ENCODE data around the gene RARG. TPM values are rescaled to one million over a fixed set of nuclear protein-coding genes. Genes with fewer than 3 reads are reported as not detected.

RARG gene
- total RNA-seq, 1 experiment from 2014 or later: 5.6 TPM

GRCh38 chr12:53252349-53252916 is 20.4 kb upstream of the RARG start:
- in situ Hi-C loops (cut with HindIII; ENCODE audit: low pct_unique_long_range_greater_than_20kb, low sequenced_read_pairs): no loop called here
- no peak for DNase-seq (ENCODE audit: low read depth, low spot score)

GRCh38 chr12:53251477-53252348 is 19.7 kb upstream of the RARG start:
- in situ Hi-C loops (cut with HindIII; ENCODE audit: low pct_unique_long_range_greater_than_20kb, low sequenced_read_pairs): no loop called here
- DNase-seq (ENCODE audit: low read depth, low spot score): peak; percentile 83

- DNase-seq (ENCODE audit: low read depth, low spot score): no peak
- in situ Hi-C loops (cut with HindIII; ENCODE audit: low pct_unique_long_range_greater_than_20kb, low sequenced_read_pairs): no loop called here
These were observed 13.3 kb upstream of the RARG start for GRCh38 chr12:53245286-53245685.

- no peak for DNase-seq (ENCODE audit: low read depth, low spot score)
- in situ Hi-C loops (cut with HindIII; ENCODE audit: low pct_unique_long_range_greater_than_20kb, low sequenced_read_pairs): no loop called here
These were observed 12.3 kb upstream of the RARG start for GRCh38 chr12:53244337-53244736.

GRCh38 chr12:53241623-53242412 is 9.8 kb upstream of the RARG start:
- in situ Hi-C loops (cut with HindIII; ENCODE audit: low pct_unique_long_range_greater_than_20kb, low sequenced_read_pairs): no loop called here
- no peak for DNase-seq (ENCODE audit: low read depth, low spot score)

- no peak for DNase-seq (ENCODE audit: low read depth, low spot score)
- in situ Hi-C loops (cut with HindIII; ENCODE audit: low pct_unique_long_range_greater_than_20kb, low sequenced_read_pairs): no loop called here
These were observed 7.7 kb upstream of the RARG start for GRCh38 chr12:53239643-53240258.

- in situ Hi-C loops (cut with HindIII; ENCODE audit: low pct_unique_long_range_greater_than_20kb, low sequenced_read_pairs): no loop called here
These were observed 4.6 kb upstream of the RARG start for GRCh38 chr12:53236443-53237111.

GRCh38 chr12:53235742-53236442 is 3.9 kb upstream of the RARG start:
- no peak for DNase-seq (ENCODE audit: low read depth, low spot score)
- in situ Hi-C loops (cut with HindIII; ENCODE audit: low pct_unique_long_range_greater_than_20kb, low sequenced_read_pairs): no loop called here

More at GRCh38 chr12:53236443-53237111, 4.6 kb upstream of the RARG start:
- DNase-seq (ENCODE audit: low read depth, low spot score): no peak

GRCh38 chr12:53235164-53235563 is 3.2 kb upstream of the RARG start:
- DNase-seq (ENCODE audit: low read depth, low spot score): no peak
- in situ Hi-C loops (cut with HindIII; ENCODE audit: low pct_unique_long_range_greater_than_20kb, low sequenced_read_pairs): no loop called here

GRCh38 chr12:53234271-53234914 is 2.4 kb upstream of the RARG start:
- in situ Hi-C loops (cut with HindIII; ENCODE audit: low pct_unique_long_range_greater_than_20kb, low sequenced_read_pairs): no loop called here
- DNase-seq (ENCODE audit: low read depth, low spot score): no peak

GRCh38 chr12:53233671-53234121 is 1.7 kb upstream of the RARG start:
- in situ Hi-C loops (cut with HindIII; ENCODE audit: low pct_unique_long_range_greater_than_20kb, low sequenced_read_pairs): no loop called here

GRCh38 chr12:53232646-53233461 is 845 bp upstream of the RARG start:
- peak; percentile 24 for DNase-seq (ENCODE audit: low read depth, low spot score)
- in situ Hi-C loops (cut with HindIII; ENCODE audit: low pct_unique_long_range_greater_than_20kb, low sequenced_read_pairs): no loop called here

More at GRCh38 chr12:53233671-53234121, 1.7 kb upstream of the RARG start:
- DNase-seq (ENCODE audit: low read depth, low spot score): no peak

- DNase-seq (ENCODE audit: low read depth, low spot score): no peak
- in situ Hi-C loops (cut with HindIII; ENCODE audit: low pct_unique_long_range_greater_than_20kb, low sequenced_read_pairs): no loop called here
These were observed 413 bp downstream of the RARG start for GRCh38 chr12:53231671-53231920.

GRCh38 chr12:53230108-53230845 is 1.7 kb downstream of the RARG start:
- no peak for DNase-seq (ENCODE audit: low read depth, low spot score)
- in situ Hi-C loops (cut with HindIII; ENCODE audit: low pct_unique_long_range_greater_than_20kb, low sequenced_read_pairs): no loop called here

- no peak for DNase-seq (ENCODE audit: low read depth, low spot score)
These were observed 2.6 kb downstream of the RARG start for GRCh38 chr12:53229454-53229853.

More at GRCh38 chr12:53229454-53229853, 2.6 kb downstream of the RARG start:
- in situ Hi-C loops (cut with HindIII; ENCODE audit: low pct_unique_long_range_greater_than_20kb, low sequenced_read_pairs): no loop called here
